Ishikawa (cell line): ENCODE results near the gene YWHAH.

ENCODE experiments used
- CEBPB ChIP-seq: IDR thresholded peaks from 2 replicates; pipeline ENCODE4 v1.6.1; 2012
- CREB1 ChIP-seq: IDR thresholded peaks from 2 replicates; pipeline ENCODE4 v1.6.1; 2012; ENCODE audit warnings: low read depth
- MAX ChIP-seq: IDR thresholded peaks from 2 replicates; pipeline ENCODE4 v1.6.1; 2012
- NFIC ChIP-seq: IDR thresholded peaks from 2 replicates; pipeline ENCODE4 v1.6.1; 2012
- RAD21 ChIP-seq: IDR thresholded peaks from 2 replicates; pipeline ENCODE4 v1.6.1; 2012; ENCODE audit warnings: low read depth
- REST ChIP-seq: IDR thresholded peaks from 2 replicates; pipeline ENCODE4 v1.6.1; 2012; ENCODE audit warnings: low read depth, mild to moderate bottlenecking
- TAF1 ChIP-seq: IDR thresholded peaks from 2 replicates; pipeline ENCODE4 v1.6.1; 2012; ENCODE audit warnings: low read depth, mild to moderate bottlenecking
- USF1 ChIP-seq: IDR thresholded peaks from 2 replicates; pipeline ENCODE4 v1.6.1; 2012
- YY1 ChIP-seq: IDR thresholded peaks from 2 replicates; pipeline ENCODE4 v1.6.1; 2012; ENCODE audit warnings: low read depth
- ZBTB7A ChIP-seq: IDR thresholded peaks from 2 replicates; pipeline ENCODE4 v1.6.1; 2012; ENCODE audit warnings: low read depth

- TF ChIP-seq RAD21 (no peak), USF1 (no peak), TAF1 (no peak), NFIC (no peak), CREB1 (no peak), ZBTB7A (no peak), YY1 (no peak), CEBPB (no peak), REST (no peak), MAX (no peak)
Observed at GRCh38 chr22:31977939-31978338, 33.6 kb downstream of the YWHAH start.
